NCI-H187 treated with DMSO at 0.1 percent for 48 hours (cell line): ENCODE results near the gene ACAP1.

Experiments
- DNase-seq: peaks from one replicate; lab custom pipeline; 2025; lab: John Stamatoyannopoulos, UW

Gene ACAP1, protein sequence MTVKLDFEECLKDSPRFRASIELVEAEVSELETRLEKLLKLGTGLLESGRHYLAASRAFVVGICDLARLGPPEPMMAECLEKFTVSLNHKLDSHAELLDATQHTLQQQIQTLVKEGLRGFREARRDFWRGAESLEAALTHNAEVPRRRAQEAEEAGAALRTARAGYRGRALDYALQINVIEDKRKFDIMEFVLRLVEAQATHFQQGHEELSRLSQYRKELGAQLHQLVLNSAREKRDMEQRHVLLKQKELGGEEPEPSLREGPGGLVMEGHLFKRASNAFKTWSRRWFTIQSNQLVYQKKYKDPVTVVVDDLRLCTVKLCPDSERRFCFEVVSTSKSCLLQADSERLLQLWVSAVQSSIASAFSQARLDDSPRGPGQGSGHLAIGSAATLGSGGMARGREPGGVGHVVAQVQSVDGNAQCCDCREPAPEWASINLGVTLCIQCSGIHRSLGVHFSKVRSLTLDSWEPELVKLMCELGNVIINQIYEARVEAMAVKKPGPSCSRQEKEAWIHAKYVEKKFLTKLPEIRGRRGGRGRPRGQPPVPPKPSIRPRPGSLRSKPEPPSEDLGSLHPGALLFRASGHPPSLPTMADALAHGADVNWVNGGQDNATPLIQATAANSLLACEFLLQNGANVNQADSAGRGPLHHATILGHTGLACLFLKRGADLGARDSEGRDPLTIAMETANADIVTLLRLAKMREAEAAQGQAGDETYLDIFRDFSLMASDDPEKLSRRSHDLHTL

GRCh38 chr17:7336240-7337175 lies at the start of gene ACAP1:
Gene ACAP1 (plus strand): TSS chr17:7336529. CDS start chr17:7336735, 206 bp downstream.
- no peak for DNase-seq

- DNase-seq = no peak
Observed at GRCh38 chr17:7289256-7290032, 46.9 kb upstream of the ACAP1 start.

- DNase-seq = no peak
Observed at GRCh38 chr17:7290166-7290565, 46.2 kb upstream of the ACAP1 start.

DNA sequence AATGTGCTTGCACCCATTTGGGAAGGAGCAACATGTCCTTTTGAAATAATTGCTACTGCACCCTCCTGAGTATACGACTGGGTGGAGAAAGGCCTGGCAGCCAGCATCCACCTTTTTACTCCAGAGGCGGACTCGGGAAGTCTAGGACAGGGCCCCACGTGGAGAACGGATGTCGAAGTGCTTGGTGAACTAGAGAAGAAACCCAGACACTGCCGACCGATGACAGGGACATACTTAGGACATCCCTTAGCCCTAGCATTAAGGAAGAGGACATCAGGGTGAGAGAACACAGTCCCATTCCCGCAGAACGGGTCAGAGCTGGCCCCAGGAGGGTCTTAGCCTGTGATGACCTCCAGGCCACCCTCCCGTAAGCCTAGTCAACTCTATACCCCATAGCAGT lies 45.6 kb upstream of the ACAP1 start:
- DNase-seq = no peak

DNA sequence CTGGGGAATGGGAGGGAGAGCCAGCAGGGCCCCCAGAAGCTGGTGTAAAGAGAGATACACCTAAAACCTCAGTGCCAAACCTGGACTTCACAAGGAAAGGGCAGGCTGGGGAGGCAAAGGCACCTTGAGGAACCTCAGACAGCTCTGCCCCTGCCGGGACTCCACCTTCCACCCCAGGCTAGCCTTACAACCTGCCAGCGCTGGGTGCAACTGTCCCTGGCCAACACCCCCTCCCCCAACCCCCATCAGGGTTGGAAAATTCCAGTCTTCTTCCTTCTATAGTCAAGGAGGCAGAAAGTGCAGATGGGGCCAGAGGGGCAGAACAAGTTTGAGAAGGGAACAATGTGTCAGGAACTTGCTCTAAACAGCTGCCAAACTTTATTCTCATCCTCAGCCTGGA lies 44.1 kb upstream of the ACAP1 start:
- no peak for DNase-seq

- no peak for DNase-seq
Observed at GRCh38 chr17:7292729-7293128, 43.6 kb upstream of the ACAP1 start.

DNA sequence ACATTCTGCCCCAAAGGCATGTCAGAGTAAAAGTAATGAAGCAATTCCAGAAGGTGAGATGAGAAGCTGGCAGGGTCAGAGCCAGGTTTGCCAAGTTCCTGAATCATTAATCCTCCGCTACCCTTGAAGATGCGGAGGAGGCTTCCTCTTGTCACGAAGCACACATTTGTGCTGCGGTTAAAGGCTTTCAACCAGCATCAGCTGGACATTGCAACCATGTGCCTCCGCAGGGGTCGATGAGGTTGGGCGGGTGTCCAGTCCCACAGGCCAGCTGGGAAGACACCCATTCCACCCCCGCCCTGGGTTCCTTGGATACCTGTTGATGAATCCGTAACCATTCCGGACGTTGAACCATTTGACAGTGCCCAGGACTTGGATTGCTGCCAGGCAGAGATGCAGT lies 43.2 kb upstream of the ACAP1 start:
- no peak for DNase-seq

- no peak for DNase-seq
Observed at GRCh38 chr17:7293816-7294613, 42.3 kb upstream of the ACAP1 start.

DNA sequence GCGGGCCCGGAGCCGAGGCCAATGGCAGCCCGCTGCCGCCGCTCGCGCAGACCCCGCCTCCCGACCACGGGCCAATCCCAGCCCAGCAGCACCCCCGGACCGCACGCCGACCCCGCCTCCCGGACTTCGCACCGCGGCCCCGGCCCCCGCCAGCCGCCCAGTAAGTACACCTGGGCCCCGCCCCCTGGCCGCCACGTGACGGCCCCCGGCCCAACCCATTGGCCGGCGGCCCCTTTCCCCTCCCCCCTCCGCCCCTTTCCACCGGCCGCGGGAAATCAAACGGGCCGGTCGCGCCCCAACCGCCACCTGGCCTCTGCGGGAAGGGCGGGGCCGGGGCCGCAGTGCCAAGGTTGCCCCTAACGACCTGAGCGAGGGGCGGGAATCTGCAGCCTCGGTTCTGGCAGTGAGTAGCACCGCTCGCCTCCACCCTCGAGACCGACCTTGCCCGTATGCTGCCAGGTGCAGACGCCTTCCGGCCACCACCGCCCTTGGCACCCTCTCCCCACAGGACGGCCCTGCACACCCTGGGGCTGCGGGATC lies 41.6 kb upstream of the ACAP1 start, which contains the start of gene YBX2:
Gene YBX2, minus strand, starts transcription at position 26 of the 540 bp plus-strand sequence. CDS start 139 bp downstream, outside the sequence.
- DNase-seq = peak; percentile 30

GRCh38 chr17:7295230-7296180 lies 40.8 kb upstream of the ACAP1 start:
- DNase-seq = no peak

GRCh38 chr17:7296189-7296861 lies 40.0 kb upstream of the ACAP1 start:
- no peak for DNase-seq

- DNase-seq = no peak
Observed at GRCh38 chr17:7304179-7304578, 32.1 kb upstream of the ACAP1 start.

GRCh38 chr17:7306911-7307685 lies 29.2 kb upstream of the ACAP1 start, which contains the start of gene EIF5A:
Gene EIF5A (plus strand): TSS chr17:7307628. CDS start chr17:7309636, 2,008 bp downstream.
- peak; percentile 89 for DNase-seq

- no peak for DNase-seq
Observed at GRCh38 chr17:7307686-7308624, 28.4 kb upstream of the ACAP1 start.

DNA sequence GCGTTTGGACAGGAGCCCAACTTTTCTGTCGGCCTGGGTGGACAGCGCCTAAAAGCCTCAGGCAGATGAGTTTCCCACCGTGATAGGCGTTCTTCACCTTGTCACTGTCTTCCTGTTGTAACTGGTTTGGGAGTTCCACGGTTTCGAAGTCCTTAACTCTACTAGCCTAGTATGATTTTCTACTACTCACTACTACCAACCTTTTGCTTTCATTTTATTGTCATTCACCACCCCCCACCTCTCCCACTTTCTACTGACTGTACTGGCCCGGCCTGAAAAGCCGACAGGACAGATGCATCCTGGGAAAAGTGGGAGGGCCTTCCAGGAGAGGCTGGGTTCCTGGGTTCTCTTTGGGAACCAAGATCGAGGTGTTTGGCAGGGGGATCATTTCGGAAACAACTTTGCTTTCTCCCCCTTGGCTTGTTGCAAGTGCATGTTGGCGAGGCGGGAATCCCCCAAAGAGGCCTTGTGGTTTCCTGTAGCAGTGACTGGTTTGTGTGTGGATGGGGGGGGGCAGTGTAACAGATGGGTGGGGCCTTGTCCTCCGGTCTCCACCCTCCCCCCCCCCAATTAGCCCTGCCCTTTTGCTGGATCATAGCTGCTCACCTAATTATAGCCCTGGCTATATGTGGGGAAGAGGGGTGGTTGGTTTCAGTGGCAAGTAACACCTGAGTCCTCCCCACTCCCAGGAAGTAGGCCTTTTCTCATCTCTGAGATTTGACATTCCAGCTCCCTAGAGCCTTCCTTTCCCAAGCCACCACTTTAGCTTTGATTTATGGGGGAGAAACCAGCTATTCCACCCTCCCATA lies 27.5 kb upstream of the ACAP1 start:
- no peak for DNase-seq
